HG03196 (cell line): ENCODE data around the gene KCTD5.

ENCODE experiments used
- ATAC-seq: cut with Tn5 transposase; IDR thresholded peaks from one replicate; pipeline ENCODE4 v1.9.1; 2021; ENCODE audit not compliant: unreplicated experiment

Gene KCTD5

DNA sequence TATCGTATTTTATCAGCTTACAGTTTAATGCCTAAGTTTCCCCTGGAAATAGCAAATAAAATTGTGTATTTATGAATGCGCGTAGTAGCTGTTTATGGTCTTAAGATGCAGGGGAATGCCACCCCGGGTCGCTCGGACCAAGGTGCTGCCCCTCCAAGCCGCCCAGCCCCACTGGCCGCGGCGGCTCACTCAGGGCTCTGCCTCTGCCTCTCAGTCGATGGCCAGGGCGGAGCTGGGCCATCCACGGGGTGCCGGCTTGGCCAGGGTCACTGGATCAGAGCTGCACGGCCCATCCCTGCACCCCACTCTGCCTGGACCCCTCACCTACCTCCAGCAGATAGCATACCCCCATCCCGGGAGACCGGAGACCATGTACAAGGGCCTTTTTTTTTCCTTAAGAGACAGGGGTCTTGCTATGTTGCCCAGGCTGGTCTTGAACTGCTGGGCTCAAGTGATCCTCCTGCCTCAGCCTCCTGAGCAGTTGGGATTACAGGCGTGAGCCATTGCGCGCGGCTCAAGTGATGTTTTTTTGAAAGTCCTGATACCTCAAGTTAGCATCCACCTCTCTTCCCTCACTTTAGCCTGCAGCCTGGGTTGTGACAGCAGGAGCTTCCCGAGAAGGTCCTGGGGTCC, 26.7 kb downstream of the KCTD5 start:
- ATAC-seq = no peak

DNA sequence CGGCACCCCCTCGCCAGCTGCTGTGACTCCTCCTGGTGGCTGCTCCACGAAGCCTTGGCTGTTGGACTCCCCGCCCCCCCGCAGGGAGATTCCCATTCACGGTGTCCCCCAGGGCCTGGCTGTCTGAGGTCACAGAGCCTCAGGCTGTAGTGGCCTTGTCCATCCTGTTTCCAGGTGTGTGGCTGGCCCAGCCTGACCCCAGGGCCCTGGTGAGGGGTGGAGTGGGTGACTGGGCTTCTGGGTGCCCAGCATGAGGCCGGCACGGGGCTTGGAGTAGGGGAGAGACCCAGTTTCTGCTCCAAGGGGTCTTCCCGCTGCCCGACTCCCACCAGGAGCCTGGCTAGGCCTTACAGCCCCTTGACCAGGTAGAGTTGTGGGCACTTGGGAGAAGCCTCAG, 27.3 kb downstream of the KCTD5 start:
- no peak for ATAC-seq

DNA sequence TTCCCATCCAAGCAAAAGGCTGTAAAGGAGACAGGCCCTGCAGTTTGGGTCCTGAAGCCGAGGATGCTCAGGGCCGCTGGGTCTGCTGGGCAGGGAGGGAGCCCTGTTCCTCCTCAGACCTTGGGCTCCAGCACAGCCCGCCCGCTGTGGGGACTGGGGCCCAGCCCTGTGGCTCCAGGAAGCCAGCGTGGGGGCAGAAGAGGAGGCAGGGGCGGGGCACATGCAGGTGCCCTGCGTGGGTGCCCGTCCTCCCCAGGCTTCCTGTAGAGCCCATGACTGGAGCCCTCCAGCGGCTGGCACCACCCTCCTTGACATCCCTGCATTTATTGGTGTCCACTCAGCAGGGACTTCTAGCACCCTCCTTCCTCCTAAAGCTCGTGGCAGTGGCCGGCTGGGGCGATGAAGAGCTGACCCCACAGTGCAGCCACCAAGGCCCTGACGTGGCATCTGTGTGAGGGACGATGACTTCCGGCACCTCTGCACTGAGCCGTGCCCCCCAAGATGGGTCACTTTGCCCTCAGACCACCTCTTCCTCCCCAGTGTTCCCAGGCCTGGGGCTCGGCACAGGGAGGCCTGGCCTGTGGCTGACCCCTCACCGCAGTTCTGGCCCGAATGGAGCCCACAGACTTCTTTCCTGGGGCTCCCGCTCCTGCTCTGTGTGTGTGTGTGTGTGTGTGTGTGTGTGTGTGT, 27.8 kb downstream of the KCTD5 start:
- ATAC-seq = no peak

DNA sequence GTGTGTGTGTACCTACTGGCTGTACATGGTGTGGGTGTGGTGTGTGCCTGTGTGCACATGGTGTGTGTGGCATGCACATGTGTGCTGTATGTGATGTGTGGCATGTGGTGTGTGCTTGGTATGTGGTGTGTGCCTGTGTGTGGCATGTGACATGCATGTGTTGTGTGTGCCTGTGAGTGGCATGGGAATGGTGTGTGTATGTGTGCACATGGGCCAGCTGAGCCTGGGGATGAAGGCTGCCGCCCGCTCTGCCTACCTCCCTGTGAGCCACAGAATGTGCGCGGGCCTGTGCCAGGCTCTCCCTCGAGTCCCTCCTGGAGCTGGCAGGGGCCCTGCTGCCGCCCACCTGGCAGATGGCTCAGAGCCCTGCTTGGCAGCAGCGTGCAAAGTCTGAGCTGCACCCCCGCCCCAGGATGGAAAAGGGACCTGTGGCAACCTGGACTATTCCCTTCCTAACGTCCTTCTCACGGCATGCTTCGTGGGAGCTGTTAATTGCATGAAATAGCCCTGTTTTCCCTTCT, 28.4 kb downstream of the KCTD5 start:
- ATAC-seq = no peak

DNA sequence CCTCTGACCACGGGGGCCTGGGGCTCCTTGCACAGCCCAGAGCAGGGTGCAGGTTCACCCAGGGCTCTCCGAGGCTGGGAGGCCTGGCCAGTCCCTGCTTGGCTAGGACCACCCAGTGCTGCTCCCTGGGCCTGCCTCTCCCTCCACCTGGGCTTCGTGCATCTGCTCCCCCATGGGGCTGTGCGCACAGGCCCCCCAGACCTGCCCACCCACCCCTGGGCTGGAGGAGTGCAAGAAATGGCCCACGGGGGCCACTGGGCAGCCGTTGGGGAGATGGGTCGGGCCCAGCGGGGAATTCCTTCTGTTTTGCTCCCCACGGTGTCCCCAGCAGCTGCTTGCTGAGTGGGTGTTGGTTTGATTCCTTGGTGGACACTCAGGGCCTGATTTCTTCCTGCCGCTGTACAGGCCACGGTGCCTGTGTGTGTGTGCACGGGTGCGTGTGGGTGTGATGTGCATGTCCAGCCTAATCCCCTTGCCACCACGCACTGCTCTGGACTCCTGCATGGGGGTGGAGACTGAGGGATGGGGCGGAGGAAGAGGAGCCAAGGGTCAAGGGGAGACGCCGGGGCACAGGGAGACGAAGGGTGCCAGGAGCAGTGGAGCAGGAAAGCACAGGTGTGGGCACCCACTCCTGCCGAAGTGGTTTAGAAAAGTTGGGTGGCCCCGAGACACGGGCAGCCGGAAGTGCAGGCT, 29.2 kb downstream of the KCTD5 start:
- ATAC-seq = no peak

DNA sequence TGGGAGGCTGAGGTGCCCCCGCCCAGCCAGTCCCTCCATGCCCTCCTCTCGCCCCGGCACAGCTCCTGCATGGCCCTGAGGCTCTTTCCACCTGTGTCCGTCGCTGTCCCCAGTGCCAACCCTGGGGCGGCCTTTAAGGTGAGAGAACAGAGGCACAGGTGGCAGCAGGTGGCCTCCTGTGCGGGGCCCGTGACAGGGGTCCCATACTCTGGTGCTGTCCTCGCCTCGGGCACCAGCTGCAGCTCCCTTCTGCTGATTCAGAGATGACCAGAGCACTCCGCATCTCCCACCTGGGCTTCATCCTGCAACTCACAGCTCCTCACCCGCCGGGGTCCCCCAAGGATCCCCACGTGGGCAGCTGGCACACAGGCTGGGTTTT, 29.7 kb downstream of the KCTD5 start:
- ATAC-seq = no peak

DNA sequence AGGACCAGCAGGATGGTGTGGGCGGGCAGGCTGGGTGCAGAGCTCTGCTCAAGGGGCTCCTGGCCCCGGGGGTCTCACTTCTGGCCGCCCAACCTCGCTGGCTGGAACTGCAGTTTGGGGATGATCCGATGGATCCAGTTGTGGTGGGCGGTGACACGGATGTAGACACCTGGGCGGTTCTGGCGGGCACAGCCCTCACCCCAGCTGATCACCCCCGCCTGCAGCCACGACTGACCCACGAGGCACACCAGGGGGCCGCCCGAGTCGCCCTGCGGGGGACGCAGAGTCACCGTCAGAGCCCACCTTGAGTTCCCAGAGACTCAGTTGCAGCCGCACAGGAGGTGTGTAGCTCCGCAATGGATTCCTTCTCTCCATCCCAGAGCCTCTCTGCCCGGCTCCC, 30.2 kb downstream of the KCTD5 start:
- no peak for ATAC-seq

DNA sequence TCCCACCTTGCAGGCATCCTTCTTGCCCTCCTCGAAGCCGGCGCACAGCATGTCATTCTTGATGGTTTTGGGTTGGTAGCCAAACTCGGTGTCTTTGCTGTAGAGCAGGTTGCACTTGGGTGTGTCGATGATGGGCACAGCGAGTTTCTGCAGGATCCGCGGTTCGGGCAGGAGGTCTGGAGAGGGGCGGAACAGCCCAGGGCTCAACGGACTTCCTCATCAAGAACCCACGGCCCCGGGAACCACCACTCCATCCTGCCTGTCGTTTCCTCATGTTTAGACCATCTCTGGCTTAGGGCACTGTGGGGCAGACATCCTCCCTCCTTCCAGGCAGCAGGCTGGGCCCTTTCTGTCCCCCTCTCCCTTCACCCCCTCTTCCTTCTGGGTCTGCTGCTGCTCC, 31.2 kb downstream of the KCTD5 start:
- no peak for ATAC-seq

DNA sequence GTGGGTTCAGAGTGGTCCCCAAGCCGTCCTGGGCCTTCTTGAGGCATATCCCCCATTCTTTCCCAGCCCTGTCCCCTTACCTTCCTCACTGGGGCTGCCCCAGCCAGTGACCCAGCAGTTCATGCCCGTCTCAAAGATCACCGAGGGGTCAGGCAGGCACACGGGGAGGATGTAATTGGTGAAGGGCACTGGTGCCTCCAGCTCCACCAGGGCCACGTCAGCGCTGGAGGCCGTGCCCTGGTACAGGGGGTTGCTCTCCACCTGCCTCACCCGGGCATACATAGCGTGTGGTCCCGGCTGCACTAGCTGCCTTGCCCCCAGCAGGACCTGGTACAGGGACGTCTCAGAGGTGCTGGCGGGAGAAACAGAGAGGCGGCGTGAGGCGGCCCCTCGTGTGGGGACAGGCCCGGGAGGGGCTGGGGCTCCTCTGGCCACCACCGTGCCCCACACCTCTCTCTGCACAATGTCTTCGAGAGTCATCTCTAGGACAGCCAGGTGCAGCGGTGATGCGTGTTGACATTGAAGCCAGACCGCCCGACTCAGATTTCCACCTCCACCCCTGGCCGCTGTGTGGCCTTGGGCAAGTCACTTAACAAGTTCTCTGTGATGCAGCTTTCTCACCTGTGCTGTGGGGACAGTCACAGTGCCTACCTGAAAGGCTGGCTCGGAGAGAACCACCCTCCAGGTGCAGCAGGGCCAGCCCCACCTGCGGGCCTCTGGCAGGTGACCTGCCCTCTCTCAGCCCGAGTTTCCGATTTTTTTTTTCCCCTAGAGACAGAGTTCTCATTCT, 31.9 kb downstream of the KCTD5 start:
- ATAC-seq = no peak

DNA sequence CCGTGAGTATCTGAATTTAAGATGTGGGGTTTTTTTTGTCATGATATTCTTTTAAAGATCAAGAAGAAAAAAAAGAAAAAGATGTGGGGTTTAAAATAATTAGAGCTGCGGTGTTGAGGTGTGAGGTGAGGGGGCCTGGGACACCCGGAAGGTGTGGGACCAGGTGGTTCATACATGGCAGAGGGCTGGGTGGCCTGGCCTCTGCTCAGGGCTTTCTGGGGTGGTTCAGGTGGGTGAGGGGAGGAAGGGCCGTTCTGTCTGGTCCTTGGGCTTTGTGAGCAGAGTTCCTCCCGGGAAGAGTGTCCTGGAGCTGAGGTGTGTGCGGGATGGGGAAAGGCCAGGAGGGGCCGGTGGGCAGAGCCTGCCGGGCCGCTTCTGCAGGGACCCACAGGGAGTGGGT, 32.7 kb downstream of the KCTD5 start:
- no peak for ATAC-seq

DNA sequence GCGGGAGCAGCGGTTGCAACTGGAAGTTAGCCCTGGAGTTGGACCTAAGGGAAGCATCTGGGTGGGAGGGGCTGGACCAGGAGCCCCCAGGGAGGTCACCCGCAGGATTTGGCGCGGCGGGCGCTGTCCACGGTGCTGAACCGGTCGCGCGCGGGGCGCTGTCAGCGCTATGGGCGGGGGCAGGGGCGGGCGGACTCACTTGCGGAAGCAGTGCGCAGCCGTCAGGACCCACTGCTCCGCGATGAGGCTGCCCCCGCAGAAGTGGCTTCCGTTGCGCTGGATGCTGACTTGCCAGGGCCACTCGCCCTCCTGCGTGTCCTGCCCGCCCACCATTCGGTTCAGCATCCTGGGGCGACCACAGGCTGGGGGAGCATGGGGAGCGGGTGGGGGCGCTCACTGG, 33.2 kb downstream of the KCTD5 start:
- no peak for ATAC-seq

DNA sequence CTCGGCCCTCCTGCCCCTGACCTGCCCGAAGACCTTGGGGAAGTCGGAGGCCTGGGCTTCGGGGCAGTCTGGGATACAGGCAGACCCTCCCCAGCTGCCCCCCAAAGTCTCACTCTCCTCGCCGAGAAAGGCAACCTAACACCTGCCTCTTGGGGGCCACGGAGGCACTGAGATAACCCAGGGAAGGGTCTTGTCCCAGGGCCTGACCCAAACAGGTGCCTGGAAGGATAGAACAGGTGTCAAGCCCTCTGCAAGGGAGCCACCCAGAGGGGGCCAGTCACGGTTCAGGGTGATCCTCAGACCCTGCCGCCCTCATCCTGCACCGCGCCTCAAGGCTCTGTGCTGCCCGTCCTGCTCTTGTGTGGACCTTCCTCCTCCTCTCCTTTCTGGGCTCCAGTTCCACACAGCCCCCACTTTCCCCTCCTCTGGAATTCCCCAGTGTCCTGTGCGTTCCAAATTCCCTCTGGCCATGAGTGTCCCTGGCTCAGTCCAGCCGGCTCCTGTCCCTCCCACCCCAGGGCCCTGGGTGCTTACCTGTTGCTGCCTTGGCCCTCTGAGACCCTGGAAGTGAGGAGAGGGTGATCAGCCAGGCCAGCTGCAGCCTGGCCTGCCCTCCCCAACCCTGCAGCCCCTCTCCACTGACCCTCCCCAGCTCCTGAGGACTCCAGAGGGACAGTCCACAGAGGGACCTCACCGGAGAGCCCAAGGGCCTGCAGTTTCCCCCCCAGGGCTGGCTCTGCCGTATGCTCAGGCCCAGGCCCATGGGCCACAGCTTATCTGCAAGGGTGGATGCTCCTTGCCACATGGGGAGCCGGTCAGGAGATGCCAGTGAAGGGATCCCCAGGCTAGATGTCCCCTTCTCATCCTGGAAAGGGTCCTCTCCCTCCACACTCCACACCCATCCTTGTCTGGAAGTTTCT, 33.9 kb downstream of the KCTD5 start:
- no peak for ATAC-seq

DNA sequence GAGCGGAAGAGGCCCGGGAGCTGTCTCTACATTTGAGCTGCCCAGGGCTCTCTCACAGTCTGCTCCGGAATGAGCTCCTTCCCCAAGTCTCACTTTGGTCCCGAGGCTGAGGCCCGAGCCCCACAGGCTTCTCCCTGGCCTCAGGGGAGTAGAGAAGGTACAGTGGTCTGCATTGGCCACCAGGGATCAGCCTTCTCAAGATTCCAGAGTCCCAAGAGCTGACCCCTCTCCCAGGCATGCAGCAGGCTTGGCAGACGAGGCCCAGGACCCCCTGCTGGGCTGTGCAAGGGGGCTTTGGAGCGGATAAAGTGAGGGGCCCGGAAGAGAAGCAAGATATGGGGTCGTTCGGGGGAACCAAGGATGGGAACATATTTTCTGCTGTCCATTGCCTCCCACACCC, 34.6 kb downstream of the KCTD5 start:
- ATAC-seq = no peak

DNA sequence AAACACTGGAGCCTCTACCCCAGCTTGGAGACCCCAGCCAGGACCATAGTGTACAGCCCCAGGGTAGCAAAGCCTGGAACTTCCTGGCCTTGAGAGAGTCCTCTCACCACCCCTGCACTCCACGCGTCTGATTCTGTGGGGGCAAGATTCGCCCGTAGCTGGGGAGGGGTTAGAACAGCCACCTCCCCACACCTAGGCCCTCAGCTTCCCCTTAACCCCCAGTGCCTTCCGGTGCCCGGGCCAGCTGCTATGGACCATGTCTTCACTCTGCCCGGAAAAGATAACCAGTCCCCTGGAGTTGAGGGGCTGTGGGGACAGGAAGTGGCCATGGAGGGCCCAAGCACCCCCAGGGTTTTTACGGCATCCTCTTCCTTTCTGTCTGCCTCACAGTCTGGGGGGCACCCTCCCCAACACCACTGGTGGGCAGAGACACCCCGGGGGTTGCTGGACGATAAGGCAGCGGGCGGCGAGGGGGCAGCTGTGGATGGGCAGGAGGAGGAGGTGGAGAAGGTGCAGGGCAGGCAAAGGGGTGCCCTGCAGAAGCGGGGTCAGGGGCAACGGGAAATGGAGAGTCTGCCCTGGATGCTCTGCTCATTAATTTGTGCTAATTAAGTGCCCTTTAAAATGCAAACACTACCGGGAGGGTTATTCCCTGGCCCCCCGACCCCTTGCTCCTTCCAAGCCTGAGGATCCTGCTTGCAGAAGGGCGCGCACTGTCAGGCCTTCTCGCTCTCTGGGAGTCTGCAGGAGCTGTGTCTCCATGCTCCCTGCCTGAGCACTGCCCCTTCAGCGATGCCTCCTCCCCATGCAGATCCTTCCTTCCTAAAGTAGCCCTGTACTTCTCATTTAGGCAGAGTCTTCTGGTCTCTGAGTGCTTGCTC, 35.3 kb downstream of the KCTD5 start:
- no peak for ATAC-seq

DNA sequence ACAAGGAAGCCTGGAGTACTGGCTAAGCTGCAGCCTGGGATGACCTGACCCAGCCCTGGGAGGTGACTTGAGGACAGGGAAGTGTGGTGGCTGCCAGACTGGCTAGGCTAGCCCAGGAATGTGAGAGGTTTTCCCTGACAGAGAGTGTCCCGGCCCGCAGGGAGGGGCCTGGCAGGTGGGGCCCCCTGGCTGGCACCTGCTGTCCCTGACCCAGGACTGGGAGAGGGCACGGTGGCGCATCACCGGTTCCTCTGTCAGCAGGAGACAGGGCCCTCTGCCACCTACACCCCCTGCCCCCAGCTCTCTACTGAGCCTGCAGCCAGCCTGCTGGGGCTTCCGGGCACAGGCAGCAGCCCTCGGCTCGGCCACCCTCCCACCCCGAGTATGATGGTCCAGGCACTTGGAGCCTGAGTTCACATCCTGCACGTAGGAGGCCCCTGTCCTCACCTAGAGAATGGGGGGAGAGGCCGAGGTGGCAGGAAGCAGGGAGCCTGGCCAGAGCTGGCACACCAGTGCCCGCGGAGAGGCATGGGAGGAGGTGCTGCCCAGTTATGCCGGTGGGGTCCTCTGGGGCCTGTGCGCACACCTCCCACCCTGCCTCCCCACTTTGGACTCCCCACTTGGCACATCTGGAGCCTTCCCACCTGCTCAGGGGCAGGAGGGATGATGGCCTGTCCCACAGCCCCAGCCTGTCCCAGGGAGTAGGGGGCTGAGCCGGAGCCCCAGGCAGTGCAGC, 37.2 kb downstream of the KCTD5 start:
- no peak for ATAC-seq

DNA sequence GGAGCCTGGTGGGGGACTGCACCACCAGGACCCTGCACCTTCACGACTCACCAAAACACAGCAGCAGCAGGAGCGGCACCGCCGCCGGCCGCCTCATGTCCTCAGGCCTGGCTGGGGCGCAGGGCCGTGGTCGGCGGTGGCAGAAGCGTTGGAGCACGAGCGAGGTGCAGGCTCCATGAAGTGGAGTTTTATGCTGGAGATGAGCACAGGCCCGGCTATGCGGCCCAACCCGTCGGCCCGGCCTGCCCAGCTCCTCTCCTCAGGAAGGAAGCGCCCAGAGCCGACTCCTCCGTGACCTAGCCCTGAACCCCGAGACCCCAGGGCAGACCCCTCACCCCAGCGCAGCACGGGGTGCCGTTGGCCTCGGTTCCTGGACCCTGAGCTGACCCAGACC, 37.7 kb downstream of the KCTD5 start, which contains the start of gene PRSS27:
TSS of gene PRSS27 (minus strand) at position 161 of the 394 bp plus-strand sequence. CDS start at position 97, 64 bp downstream.
- ATAC-seq = no peak

DNA sequence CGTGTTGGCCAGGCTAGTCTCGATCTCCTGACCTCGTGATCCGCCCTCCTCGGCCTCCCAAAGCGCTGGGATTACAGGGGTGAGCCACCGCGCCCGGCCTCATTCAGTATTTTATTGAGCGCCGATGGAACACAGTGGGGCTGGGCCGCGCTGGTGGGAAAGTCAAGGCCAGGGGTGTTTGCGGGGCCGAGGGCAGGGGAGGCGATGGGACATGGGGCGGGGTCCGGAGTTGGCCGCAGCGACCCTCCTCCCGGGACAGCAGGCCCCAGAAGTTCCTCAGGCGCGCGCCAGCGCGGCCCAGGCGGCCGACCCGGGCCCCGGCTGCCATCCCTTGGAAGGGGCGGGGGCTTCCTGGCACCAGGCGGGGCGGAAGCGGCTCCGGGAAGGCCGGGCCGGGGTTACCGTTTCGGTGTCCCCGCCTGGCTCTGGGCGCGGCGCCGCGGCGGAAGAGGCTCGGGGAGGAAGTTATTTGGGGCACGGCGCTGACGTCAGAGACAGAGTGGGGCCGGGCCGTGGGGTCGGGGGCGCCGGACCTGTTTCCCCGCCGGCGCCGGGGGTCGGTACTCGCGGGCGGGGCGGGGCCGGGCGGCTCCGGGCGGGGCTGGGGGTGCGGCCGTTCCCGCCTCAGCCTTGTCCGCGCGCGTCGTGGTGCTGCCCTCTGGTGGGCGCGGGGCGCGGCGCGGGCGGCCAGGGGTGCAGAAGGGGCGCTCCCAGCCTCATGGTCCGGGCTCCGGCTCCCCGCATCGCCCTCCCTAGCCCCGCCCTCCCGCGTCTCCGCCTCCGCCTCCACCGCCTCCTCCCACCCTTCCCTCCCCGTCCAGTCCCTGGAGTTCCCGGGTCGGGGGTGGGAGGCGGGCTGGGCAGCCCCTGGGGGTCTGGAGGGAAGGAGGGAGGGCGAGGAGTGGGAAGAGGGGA, 38.7 kb downstream of the KCTD5 start:
- ATAC-seq = peak; percentile 64
